Measurements from ENCODE around the gene CYB5B. TPM values are rescaled to one million over a fixed set of nuclear protein-coding genes. Genes with fewer than 3 reads are reported as not detected.

CYB5B gene
- 52.7 TPM for total RNA-seq
- polyA plus RNA-seq: 100 to 1,000 TPM; 166 to 213 (median 190) TPM

GRCh38 chr16:69424053-69424934 lies at the start of gene CYB5B:
CYB5B (plus strand) TSS chr16:69424619; CDS start chr16:69424684, 65 bp downstream.
- H3K36me3 ChIP-seq (ENCODE audit: control insufficient read depth, insufficient read depth, low read length): peaks cover 22% of the 10 kb centered on the region
- peaks cover 14% of the 10 kb centered on the region for H3K4me1 ChIP-seq (ENCODE audit: control insufficient read depth, insufficient read depth, low read length, poor library complexity, severe bottlenecking)
- H3K36me3 Mint-ChIP-seq: peaks cover 18% of the 10 kb centered on the region
- H3K27ac ChIP-seq (ENCODE audit: insufficient read depth, low read length, poor library complexity, severe bottlenecking): peak within 1 kb of the TSS; percentile 80
- H3K9me3 ChIP-seq (ENCODE audit: control insufficient read depth in 2 of 2, low read length in 2 of 2): no peaks in the 10 kb centered on the region
- peak within 1 kb of the TSS; percentile 80 to 98 (median 95) for H3K27ac Mint-ChIP-seq
- H3K27me3 Mint-ChIP-seq: peaks cover 9% of the 10 kb centered on the region
- DNase-seq (peak; percentile 93 to 99 (median 95)), ATAC-seq (ENCODE audit: low read depth in 2 of 2) (peak; percentile 96 to 97)
- no peaks in the 10 kb centered on the region for H3K27me3 ChIP-seq (ENCODE audit: control insufficient read depth, insufficient read depth, low read length)
- peaks cover 0 to 7% (median 4%) of the 10 kb centered on the region in 7 donors for H3K9me3 Mint-ChIP-seq
- H3K4me3 Mint-ChIP-seq: peak within 1 kb of the TSS; percentile 94 to 100 (median 98)
- peaks cover 8 to 46% (median 27%) of the 10 kb centered on the region in 4 donors for H3K4me1 Mint-ChIP-seq
- H3K4me3 ChIP-seq (ENCODE audit: low read depth, low read length): peak within 1 kb of the TSS; percentile 92

- H3K27me3 Mint-ChIP-seq: no peaks in the 10 kb centered on the region
- no peak for DNase-seq
- H3K27me3 ChIP-seq (ENCODE audit: control insufficient read depth, insufficient read depth, low read length): no peaks in the 10 kb centered on the region
Measured at GRCh38 chr16:69376393-69377059, 47.9 kb upstream of the CYB5B start.

GRCh38 chr16:69378036-69378435 lies 46.4 kb upstream of the CYB5B start:
- H3K4me3 ChIP-seq (ENCODE audit: low read depth, low read length): no peak overlapping the region
- H3K4me1 ChIP-seq (ENCODE audit: control insufficient read depth, insufficient read depth, low read length, poor library complexity, severe bottlenecking): peaks cover 7% of the 10 kb centered on the region
- Mint-ChIP-seq H3K4me1 (peaks cover 6 to 30% (median 28%) of the 10 kb centered on the region in 4 donors), H3K9me3 (no peaks in the 10 kb centered on the region), H3K36me3 (peaks cover 25% of the 10 kb centered on the region), H3K4me3 (peak overlapping the region in 1 of 4 donors; percentile 13), H3K27ac (peak overlapping the region in 2 of 3 donors; percentile 15 to 21), H3K27me3 (no peaks in the 10 kb centered on the region)
- peaks cover 48% of the 10 kb centered on the region for H3K36me3 ChIP-seq (ENCODE audit: control insufficient read depth, insufficient read depth, low read length)
- no peaks in the 10 kb centered on the region for H3K9me3 ChIP-seq (ENCODE audit: control insufficient read depth in 2 of 2, low read length in 2 of 2)
- no peaks in the 10 kb centered on the region for H3K27me3 ChIP-seq (ENCODE audit: control insufficient read depth, insufficient read depth, low read length)
- no peak for ATAC-seq (ENCODE audit: low read depth in 2 of 2)
- no peak for DNase-seq
- H3K27ac ChIP-seq (ENCODE audit: insufficient read depth, low read length, poor library complexity, severe bottlenecking): no peak overlapping the region

More at GRCh38 chr16:69376393-69377059, 47.9 kb upstream of the CYB5B start:
- H3K4me3 ChIP-seq (ENCODE audit: low read depth, low read length): no peak overlapping the region
- H3K4me1 ChIP-seq (ENCODE audit: control insufficient read depth, insufficient read depth, low read length, poor library complexity, severe bottlenecking): no peaks in the 10 kb centered on the region
- H3K9me3 ChIP-seq (ENCODE audit: control insufficient read depth in 2 of 2, low read length in 2 of 2): no peaks in the 10 kb centered on the region
- Mint-ChIP-seq H3K27ac (no peak overlapping the region), H3K4me1 (peaks cover 6 to 28% (median 19%) of the 10 kb centered on the region in 4 donors), H3K9me3 (no peaks in the 10 kb centered on the region), H3K36me3 (peaks cover 20% of the 10 kb centered on the region), H3K4me3 (no peak overlapping the region)
- peaks cover 45% of the 10 kb centered on the region for H3K36me3 ChIP-seq (ENCODE audit: control insufficient read depth, insufficient read depth, low read length)
- H3K27ac ChIP-seq (ENCODE audit: insufficient read depth, low read length, poor library complexity, severe bottlenecking): no peak overlapping the region
- ATAC-seq (ENCODE audit: low read depth in 2 of 2): no peak

- peaks cover 30% of the 10 kb centered on the region for H3K36me3 Mint-ChIP-seq
- H3K27ac Mint-ChIP-seq: peak overlapping the region in 2 of 3 donors; percentile 7 to 82
- Histone ChIP-seq H3K36me3 (ENCODE audit: control insufficient read depth, insufficient read depth, low read length) (peaks cover 46% of the 10 kb centered on the region), H3K4me3 (ENCODE audit: low read depth, low read length) (no peak overlapping the region), H3K27me3 (ENCODE audit: control insufficient read depth, insufficient read depth, low read length) (no peaks in the 10 kb centered on the region), H3K9me3 (ENCODE audit: control insufficient read depth in 2 of 2, low read length in 2 of 2) (no peaks in the 10 kb centered on the region), H3K27ac (ENCODE audit: insufficient read depth, low read length, poor library complexity, severe bottlenecking) (peak overlapping the region; percentile 23), H3K4me1 (ENCODE audit: control insufficient read depth, insufficient read depth, low read length, poor library complexity, severe bottlenecking) (peaks cover 9% of the 10 kb centered on the region)
- H3K4me3 Mint-ChIP-seq: no peak overlapping the region
- no peaks in the 10 kb centered on the region for H3K27me3 Mint-ChIP-seq
- peaks cover 12 to 35% (median 32%) of the 10 kb centered on the region in 4 donors for H3K4me1 Mint-ChIP-seq
- ATAC-seq (ENCODE audit: low read depth in 2 of 2) (peak in 1 of 2 donors; percentile 31), DNase-seq (no peak)
- H3K9me3 Mint-ChIP-seq: no peaks in the 10 kb centered on the region
Measured at GRCh38 chr16:69378760-69379159, 45.7 kb upstream of the CYB5B start.

- H3K9me3 ChIP-seq (ENCODE audit: control insufficient read depth in 2 of 2, low read length in 2 of 2): no peaks in the 10 kb centered on the region
- peaks cover 27% of the 10 kb centered on the region for H3K4me1 ChIP-seq (ENCODE audit: control insufficient read depth, insufficient read depth, low read length, poor library complexity, severe bottlenecking)
- no peak overlapping the region for H3K4me3 ChIP-seq (ENCODE audit: low read depth, low read length)
- no peak overlapping the region for H3K27ac ChIP-seq (ENCODE audit: insufficient read depth, low read length, poor library complexity, severe bottlenecking)
- ATAC-seq (ENCODE audit: low read depth in 2 of 2) (no peak), DNase-seq (no peak)
- no peaks in the 10 kb centered on the region for H3K27me3 ChIP-seq (ENCODE audit: control insufficient read depth, insufficient read depth, low read length)
- Mint-ChIP-seq H3K4me3 (no peak overlapping the region), H3K9me3 (no peaks in the 10 kb centered on the region), H3K27me3 (peaks cover 5% of the 10 kb centered on the region), H3K36me3 (peaks cover 40% of the 10 kb centered on the region), H3K27ac (peak overlapping the region in 1 of 3 donors; percentile 79), H3K4me1 (peaks cover 26 to 56% (median 44%) of the 10 kb centered on the region in 4 donors)
- H3K36me3 ChIP-seq (ENCODE audit: control insufficient read depth, insufficient read depth, low read length): peaks cover 46% of the 10 kb centered on the region
Measured at GRCh38 chr16:69381231-69381630, 43.2 kb upstream of the CYB5B start.

- peaks cover 46% of the 10 kb centered on the region for H3K36me3 ChIP-seq (ENCODE audit: control insufficient read depth, insufficient read depth, low read length)
- Mint-ChIP-seq H3K4me3 (peak overlapping the region in 2 of 4 donors; percentile 24 to 45), H3K4me1 (peaks cover 26 to 53% (median 44%) of the 10 kb centered on the region in 4 donors), H3K36me3 (peaks cover 37% of the 10 kb centered on the region), H3K9me3 (no peaks in the 10 kb centered on the region), H3K27ac (no peak overlapping the region), H3K27me3 (peaks cover 5% of the 10 kb centered on the region)
- no peaks in the 10 kb centered on the region for H3K27me3 ChIP-seq (ENCODE audit: control insufficient read depth, insufficient read depth, low read length)
- no peaks in the 10 kb centered on the region for H3K9me3 ChIP-seq (ENCODE audit: control insufficient read depth in 2 of 2, low read length in 2 of 2)
- no peak overlapping the region for H3K4me3 ChIP-seq (ENCODE audit: low read depth, low read length)
- H3K4me1 ChIP-seq (ENCODE audit: control insufficient read depth, insufficient read depth, low read length, poor library complexity, severe bottlenecking): peaks cover 32% of the 10 kb centered on the region
- DNase-seq (no peak), ATAC-seq (ENCODE audit: low read depth in 2 of 2) (no peak)
- no peak overlapping the region for H3K27ac ChIP-seq (ENCODE audit: insufficient read depth, low read length, poor library complexity, severe bottlenecking)
Measured at GRCh38 chr16:69382421-69382820, 42.0 kb upstream of the CYB5B start.

GRCh38 chr16:69384974-69385373 lies 39.4 kb upstream of the CYB5B start:
- Mint-ChIP-seq H3K36me3 (peaks cover 26% of the 10 kb centered on the region), H3K27ac (peak overlapping the region; percentile 96 to 100 (median 96)), H3K4me1 (peaks cover 20 to 39% (median 30%) of the 10 kb centered on the region in 4 donors), H3K4me3 (peak overlapping the region; percentile 91 to 97 (median 95)), H3K9me3 (no peaks in the 10 kb centered on the region), H3K27me3 (peaks cover 5% of the 10 kb centered on the region)
- H3K4me3 ChIP-seq (ENCODE audit: low read depth, low read length): peak overlapping the region; percentile 93
- no peak for DNase-seq
- ATAC-seq (ENCODE audit: low read depth in 2 of 2): no peak
- H3K9me3 ChIP-seq (ENCODE audit: control insufficient read depth in 2 of 2, low read length in 2 of 2): no peaks in the 10 kb centered on the region
- peak overlapping the region; percentile 88 for H3K27ac ChIP-seq (ENCODE audit: insufficient read depth, low read length, poor library complexity, severe bottlenecking)
- no peaks in the 10 kb centered on the region for H3K27me3 ChIP-seq (ENCODE audit: control insufficient read depth, insufficient read depth, low read length)
- H3K36me3 ChIP-seq (ENCODE audit: control insufficient read depth, insufficient read depth, low read length): peaks cover 26% of the 10 kb centered on the region
- H3K4me1 ChIP-seq (ENCODE audit: control insufficient read depth, insufficient read depth, low read length, poor library complexity, severe bottlenecking): peaks cover 32% of the 10 kb centered on the region
